Stimulated activated CD4-positive, alpha-beta T cell treated with anti-CD3 and anti-CD28 coated beads, Interleukin-1b, Interleukin-23, amount 100 ng/mL, for 48 hours (primary cell): Measurements from ENCODE around the gene PRPF40A.

Experiments used
- DNase-seq: peaks from one replicate; pipeline ENCODE4 v3.0.0-alpha.2; 2020

PRPF40A gene

DNA sequence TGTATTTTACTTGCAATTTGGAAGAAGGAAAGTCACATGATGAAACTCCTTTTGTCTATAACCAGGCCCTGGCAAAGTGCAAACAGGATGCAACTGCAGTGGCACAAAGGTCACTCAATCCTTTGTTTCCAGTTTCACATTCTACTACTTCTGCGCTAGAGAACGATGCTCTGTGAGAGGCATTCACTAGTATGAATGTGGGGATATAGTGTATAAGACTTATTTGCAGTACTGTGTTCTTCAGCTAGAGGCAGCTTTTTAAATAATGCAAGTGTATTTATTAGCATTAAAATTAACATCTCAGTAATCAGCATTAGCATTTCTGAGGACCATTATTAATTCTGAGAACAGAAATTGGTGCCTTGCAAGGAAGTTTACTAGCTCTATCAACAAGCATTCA, 68.9 kb downstream of the PRPF40A start:
- no peak for DNase-seq

DNA sequence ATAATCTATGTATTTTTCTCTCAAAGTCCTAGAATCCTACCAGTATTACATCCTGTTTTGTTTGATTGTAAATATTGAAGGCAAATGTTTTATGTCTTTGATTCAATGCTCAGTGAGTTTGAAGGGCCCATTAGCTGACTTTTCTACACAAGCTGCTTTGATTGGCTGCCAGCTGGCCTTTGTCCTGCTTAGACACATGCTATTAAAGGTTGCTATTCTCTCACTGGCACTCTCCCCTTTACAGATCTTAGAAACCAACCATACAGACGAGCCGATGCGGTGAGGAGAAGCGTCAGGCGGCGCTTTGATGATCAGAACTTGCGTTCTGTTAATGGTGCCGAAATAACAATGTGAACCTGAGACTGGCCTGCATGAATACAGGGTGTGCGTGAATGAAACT, 69.7 kb downstream of the PRPF40A start:
- DNase-seq, result no peak

DNA sequence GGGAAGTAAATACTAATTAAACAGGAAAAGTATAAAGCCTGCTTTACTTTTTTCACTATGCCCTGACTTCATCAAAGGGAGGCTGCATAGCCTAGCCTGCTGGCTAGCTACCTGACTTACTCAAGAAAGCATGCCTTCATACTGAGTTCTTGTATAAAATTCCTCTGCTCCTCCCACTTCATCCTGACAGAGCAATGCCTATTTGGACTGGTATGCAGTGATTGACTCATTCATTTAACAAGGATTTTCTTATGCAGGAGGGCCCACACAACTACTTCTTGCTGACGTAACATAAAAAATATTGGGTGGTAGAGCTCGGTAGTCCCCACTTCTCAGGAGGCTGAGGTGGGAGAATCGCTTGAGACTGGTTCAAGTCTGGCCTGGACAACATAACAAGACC, 70.5 kb downstream of the PRPF40A start:
- no peak for DNase-seq

DNA sequence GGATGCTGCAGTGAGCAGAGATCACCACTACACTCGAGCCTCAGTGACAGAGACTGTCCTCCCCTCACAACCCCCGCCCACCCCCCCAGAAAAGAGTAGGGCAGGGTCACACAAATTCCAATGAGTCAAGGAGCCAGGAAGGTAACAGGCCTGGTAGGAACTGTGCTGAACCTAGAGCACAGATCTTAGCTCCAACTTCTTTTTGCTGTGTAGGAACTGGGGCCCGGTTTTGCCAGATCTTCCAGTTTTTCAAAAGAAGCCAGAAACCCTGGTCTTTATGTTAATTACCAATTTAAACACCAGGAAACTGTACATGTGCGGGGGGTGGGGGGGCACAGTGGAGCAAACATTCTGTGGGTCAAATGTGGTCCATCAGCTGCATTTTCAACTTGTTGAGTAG, 71.0 kb downstream of the PRPF40A start:
- no peak for DNase-seq

DNA sequence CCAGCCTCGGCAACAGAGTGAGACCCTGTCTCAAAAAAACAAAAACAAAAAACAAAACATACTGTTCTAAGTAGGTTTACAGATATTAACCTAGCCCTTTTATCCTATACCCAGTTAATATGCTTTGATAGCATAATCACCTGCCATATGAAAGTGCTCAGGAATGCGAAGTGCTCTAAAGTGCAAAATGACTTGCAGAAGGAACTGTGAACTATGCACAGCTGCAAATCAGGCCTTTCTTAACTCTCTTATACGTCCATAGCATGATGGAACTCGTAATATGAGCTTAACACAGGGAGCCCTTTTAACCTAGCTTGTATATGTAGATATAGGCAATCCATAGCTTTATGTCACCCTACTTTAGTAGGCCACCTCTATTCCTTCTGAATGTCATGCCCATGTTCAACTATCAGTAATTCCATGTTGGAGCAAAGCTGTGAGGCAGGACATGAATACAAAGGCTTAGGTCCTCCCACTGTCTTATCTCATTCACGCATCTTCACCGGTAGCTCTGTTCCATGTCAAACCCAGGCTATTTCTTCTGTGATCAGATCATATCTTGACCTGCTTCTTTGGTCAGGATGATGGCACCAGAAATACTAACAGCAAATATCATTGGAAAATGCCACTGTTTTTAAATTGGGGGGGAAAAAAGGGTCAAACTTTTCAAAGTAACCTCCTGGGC, 72.9 kb downstream of the PRPF40A start:
- no peak for DNase-seq

DNA sequence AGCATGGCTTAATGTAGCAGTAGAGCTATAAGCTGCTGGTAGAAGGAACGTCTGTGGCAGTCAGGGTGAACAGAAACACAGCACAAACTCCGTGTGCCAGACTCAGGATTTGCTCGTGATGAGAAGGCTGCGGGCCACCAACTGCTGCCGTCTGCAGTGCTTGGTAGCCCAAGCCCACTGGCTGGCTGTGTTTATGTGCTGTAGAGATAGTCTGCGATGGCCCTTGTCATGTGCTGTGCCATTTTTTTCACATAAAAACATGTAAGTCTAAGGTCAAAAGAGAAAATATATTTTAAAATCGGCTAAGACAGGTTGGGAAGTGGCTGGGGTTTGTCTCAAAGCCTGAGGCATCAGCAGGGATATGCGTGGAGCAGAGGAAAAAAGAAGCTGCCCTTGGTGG, 78.7 kb downstream of the PRPF40A start:
- DNase-seq, result no peak

DNA sequence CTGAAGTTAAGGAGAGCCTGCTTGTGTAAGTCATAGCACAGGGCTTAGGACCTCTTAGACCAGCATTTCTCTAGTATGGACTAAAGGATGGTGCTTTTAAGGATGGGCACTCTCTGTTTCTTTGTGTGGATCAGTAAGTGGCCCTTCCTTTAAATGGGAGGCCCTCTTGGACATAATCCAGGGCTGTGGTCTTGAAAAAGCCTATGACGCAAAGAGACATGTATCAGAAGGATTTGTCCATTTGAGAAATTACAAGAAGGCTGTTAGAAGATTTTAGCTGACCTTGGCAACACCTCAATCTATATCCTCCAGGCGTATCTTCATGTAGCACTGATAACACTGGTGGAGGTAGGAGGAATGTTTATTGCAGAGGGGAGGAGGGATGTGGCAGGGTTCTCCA, 79.2 kb downstream of the PRPF40A start:
- no peak for DNase-seq

DNA sequence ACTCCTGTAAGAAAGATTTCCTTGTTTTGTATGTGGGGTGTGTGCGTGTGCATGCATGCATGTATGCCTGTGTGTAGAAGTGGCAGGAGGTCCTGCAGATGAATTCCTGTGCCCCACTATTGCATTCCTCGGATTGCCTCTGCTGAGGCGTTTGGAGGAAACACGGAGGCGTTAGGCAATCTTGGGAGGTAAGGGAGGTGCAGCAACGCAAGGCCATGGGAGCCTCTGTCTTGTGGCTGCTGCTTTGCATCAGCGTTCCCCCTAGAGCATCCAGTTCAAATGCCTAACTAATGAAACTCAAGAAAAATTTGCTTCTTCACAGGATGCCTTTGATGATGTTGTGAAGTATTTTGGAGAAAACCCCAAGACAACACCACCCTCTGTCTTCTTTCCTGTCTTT, 80.0 kb downstream of the PRPF40A start:
- DNase-seq, result no peak

DNA sequence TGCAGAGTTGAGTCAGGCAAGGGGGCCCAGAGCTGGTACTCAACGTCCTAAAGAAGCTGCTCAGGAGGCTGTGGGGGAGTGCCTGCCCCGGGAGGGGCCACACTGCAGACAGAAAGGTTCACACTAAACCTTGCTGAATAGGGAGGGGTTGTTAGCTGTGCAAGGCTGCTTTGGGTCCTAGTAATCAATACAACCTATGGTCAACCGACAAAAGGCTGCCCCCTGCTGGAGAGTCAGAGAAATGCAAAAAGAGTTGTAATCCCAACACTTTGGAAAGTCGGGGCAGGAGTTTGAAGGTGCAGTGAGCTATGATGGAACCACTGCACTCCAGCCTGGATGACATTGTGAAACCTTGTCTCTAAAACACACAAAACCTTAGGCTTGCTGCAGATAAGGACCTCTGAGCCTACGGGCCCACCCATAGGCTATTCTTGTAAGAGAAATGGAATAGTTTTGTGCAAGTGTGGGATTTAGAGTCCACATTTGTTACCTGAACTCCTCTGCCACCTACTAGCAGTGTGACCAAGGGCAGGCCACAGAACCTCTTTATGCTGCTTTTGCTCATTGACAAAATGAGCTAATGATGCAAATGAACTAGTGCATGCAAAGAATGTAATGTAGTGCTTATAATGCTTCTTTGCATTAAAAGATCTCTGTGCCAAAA, 81.5 kb downstream of the PRPF40A start:
- peak; percentile 52 for DNase-seq

DNA sequence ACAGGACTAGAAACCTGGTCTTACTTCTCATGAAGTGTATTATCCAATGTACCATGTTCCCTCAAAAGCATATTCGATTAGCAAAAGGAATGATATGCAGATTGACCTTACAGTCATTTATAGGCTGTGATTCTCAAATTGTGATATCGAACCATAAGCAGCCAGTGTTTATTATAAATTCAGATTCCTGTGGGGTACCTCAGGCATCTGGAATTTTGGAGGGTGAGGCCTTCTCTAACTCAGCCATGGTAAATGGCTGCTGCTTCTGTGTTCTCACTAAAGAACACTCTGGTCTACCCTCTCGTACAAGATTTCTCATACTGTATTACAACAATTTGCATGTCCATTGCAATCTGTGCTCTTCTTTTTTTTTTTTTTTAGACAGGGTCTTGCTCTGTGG, 84.5 kb downstream of the PRPF40A start:
- no peak for DNase-seq

DNA sequence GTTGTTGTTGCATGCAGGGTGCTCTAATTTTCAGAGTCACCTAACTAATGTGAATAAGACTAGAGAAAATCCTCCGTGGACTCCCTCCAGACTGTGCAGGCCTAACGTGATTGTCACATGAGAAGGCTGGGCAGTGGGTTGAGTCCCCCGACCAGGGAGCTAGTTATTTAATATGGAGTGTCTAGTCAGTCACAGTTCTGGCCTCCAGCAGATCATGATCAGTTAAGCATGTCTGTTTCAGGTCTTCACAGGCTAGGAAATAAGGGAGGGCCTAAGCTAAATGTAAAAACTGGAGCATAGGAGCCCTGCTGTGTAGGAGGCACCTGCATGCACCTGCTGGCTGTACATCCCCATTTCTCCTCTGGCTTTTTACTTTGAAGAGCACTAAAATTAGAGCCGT, 86.8 kb downstream of the PRPF40A start:
- DNase-seq, result no peak

DNA sequence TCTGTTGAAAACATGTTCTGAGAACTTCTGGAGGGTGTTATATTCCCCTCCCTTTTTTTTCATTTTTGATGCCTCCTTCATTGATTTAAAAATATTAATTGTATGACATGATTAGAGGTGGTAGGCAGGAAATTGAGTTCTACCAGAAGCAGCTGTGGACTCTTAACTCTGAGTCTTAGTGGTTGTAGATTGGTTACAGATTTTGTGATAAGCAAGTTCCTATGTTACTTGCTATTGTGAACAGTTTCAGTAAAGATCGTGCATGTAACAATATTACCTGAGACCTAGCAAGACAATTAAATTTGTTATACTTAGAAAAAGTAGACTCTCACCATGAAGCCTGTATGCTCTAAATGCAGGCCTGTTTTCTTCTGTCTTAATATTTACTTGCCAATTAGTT, 88.1 kb downstream of the PRPF40A start:
- no peak for DNase-seq

DNA sequence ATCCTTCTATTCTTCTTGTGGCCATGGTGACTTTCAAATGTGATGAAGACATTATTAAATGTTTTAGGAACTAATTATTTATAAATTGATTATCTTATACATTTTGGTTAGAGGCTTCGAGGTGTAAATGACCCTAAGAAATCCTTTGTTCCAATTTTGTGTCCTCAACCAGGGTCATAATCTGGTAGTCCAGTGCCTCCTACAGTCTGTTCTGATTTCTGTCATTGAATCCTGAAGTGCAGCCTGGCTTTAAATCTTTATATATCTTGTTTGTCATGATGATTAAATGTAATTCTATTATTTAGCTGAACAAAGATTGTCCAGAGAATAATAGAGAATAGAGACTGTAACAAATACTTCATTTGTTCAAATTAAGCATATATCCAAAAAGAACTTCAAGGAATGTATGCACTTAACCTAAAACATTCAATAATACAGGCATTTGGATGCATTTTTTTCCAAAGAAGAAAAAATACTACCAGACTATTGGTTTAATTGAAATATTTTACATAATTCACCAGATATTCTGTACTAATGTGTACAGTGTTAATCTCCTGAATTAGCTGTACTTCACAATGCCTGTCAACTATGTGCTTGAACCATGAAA, 89.8 kb downstream of the PRPF40A start:
- DNase-seq, result no peak

DNA sequence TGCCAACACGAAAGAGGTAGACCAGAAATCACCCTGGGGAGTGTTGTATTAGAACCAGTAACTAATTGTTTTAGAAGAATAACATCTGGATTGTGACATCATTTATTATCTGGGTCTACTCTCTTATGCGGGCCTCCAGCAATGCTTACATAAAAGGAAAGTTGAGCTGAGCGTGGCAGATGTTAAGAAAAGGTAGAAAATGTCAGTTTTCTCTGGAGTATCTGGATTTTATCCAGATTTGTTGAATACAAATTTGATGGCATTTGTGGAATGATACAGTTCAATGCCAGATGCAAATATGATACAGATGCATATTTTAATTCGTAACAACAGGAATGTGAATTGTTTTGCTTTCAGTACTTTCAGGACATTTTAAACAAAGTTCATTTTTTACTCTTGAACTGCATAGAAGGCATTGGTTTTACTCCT, 90.3 kb downstream of the PRPF40A start:
- DNase-seq, result no peak

DNA sequence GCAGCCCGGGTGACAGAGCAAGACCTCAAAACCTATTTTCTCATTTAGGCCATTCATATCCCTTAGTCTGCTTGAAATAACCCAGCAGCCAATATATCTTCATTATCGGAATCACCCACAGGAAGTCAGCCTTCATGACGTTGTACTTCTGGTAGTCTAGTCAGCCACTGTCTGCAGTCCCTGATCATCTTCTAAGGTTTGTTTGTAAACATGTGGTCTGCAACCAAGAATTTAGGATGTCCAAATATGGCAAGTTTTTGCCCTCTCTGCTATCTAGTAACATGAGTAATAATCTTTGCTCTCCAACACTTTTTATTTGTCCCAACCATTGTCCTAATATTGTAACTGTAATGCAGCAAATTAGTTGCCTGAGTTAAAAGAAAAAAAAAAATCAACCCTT, 92.5 kb downstream of the PRPF40A start:
- DNase-seq, result no peak

DNA sequence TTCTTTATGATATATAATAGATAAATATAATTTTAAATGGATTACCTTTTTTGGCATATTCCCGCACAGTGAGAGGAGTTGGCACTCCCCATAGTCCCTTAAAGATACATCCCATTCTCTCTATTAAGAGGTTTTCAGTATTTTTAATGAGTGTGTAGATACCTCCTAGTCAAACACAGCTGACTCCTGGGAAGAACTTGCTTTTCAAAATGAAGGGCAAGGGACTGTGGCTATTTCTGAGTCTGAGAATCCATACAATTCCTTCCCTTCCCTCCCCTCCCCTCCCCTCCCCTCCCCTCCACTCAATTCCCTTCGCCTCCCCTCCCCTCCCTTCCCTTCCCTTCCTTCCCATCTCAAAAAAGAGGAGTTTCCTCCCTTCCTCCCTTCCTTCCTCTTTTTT, 93.5 kb downstream of the PRPF40A start:
- DNase-seq, result no peak

DNA sequence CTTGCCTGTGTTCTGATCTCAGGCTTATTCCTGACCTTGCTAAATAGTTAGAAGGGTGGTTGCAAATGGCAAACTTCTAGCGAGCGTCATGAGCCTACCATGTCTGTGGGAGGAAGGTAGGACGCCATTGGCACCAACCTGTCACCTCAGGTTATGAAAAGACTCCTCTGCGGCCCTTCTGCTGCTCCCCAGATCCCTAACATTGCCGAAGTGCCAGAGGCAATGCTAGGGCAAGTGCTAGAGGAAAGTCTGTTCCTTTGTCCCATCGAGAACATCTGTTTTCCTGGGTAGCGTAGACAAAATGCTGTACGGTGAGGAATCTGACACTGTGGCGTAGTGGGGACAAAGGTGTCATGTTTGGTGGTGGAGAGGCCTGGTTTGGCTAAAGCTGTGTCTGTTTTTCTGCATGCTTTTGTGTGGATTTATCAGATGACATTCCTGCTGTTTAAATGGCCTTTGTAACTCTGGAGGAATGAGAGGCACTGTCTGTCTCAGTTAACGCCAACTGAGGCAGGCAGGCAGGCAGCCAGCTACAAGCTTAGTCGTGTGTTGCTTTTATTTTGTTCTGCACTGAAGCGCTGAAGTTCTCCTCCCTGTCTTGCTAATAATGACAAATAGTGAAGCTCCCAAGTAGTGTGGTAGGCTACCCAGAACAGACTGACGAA, 94.1 kb downstream of the PRPF40A start:
- no peak for DNase-seq

DNA sequence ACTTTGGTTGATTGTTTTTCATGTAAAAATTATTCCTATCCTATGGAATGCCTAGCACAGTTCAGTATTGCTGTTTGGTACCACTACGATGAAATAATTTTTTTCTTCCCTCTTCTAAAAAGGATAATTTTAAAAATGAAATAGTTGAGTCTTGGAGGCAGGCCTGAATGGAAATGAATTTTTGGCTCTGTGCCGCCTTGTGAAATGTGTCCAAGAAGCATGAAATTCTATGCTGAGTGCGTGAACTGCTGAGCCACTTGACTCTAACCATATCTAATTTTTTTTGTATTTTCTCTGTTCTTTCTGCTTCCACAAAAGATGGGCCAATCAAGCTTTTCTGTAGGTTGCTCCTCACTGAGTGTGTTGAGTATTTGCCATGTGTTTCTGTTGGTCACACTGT, 95.0 kb downstream of the PRPF40A start:
- DNase-seq, result no peak

DNA sequence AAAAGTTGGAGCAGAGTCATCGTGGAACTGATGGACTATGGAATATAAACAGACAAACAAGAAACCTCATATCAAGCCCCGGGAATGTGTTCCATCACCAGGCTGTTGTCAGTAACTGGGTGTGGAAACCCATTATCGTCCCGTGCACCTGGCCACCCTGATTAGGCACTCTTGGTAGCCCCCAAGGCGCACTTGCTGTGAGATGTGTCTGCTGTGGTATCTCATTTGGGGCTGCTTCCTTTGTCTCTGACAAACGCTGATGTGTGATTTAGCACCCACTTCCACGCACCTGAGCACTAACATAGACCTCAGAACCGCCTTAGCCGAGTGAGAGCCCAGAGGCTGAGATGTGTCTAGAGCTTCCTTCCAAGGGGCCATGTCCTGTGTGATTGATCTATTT, 96.3 kb downstream of the PRPF40A start:
- no peak for DNase-seq

DNA sequence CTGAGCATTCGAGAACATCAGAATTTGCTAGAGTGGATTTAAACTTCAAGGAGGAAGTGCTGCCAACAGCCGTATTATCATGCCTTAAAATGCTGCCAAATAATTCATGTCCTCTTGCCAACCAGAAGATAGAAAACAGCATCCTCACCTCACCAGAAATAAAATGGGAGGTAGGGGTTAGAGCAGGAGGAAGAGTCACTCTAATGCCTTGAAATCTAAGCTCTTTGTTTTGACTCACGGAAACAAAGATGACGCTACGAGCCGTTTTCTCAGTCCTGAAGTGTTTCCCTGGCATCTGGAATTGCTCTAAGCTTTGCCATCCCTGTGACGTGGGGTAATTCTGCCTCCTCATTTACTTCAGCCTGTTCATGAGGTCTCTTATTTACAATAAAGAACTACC, 97.1 kb downstream of the PRPF40A start:
- DNase-seq, result no peak

DNA sequence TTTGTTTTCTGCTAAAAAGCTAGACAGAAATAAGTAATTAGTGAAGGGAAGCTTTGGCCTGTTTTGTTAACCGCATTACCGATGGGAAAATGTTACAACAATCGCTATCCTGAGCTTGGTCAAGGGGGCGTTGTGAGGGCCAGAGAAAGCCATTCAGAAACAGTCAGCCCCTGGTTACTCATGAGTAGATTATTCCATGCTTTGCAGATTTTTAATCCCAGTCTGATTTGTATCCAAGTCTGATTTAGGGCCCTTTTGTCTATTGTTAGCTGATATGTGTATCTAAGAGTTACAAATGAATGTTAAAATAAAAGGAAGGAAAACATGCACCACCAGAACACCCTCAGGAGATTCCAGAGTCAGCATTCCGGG, 99.1 kb downstream of the PRPF40A start:
- no peak for DNase-seq

DNA sequence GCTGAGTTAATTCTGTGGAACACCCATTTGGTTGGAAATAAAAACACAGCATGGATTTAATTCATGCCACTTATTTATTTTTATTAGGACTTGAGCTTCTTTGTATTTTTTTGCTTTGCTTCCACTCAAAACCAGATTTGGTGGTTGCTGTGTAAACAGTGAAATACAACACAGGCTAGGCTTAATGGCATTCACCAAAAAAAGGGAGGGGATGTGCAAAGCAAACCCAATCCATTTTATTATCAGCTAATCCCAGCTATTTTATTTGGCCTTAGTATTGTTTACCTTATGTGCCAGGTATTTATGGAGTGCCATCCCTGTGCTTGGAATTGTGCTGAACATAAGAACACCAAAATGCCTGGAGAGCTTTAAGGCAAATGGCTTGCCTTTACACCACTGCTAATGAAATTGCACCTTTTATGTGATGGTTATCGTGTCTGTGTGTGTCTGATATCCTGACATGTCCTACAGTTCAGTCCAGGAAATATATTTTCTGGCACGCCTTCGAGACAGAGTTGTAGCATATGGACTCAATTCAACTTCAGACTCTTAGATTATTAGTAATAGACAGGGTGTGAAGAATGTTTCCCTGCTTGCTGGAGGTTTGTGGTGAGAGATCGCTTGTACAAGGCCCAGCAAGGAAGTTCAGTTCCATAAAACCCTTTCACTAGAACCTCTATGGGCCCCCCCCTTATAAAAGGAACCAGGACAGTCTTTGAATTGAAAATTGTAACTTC, 99.6 kb downstream of the PRPF40A start:
- no peak for DNase-seq

DNA sequence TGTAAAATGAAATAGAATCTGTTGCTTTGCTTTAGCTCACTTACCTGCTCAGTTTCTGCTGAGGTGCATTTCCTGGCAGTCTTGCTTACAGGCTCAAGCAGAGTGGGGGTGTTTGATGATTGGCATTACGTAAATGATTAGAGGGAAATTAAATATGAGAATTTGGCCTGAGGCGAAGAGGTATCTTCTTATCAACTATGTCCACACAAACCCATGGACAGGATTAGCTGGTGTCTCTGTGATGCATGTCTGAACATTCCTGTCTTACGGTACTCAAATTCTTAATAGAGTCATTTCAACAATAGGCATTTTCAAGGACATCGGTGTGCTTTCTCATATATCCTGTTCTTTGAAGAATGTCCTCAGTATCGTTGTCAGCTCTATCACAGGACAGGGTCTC, 102.1 kb downstream of the PRPF40A start:
- DNase-seq, result no peak
